Progenitor cell of endocrine pancreas (in vitro differentiated cells): ENCODE data around the gene BRD1. TPM values are rescaled to one million over a fixed set of nuclear protein-coding genes. Genes with fewer than 3 reads are reported as not detected.

ENCODE experiments used
- DNase-seq: peaks from one replicate; pipeline ENCODE4 v3.0.0; 2021; ENCODE audit warnings: low spot score; ENCODE audit not compliant: unreplicated experiment
- H3K27ac Mint-ChIP-seq: 2 replicates; pipeline ENCODE4 v1.8.0; 2021; ENCODE audit warnings: mild to moderate bottlenecking, moderate library complexity, mixed read lengths
- H3K27me3 Mint-ChIP-seq: 2 replicates; pipeline ENCODE4 v1.8.0; 2021; ENCODE audit warnings: mixed read lengths
- H3K36me3 Mint-ChIP-seq: 2 replicates; pipeline ENCODE4 v1.8.0; 2022; ENCODE audit warnings: mixed read lengths; ENCODE audit not compliant: insufficient read depth
- H3K4me1 Mint-ChIP-seq: 2 replicates; pipeline ENCODE4 v1.8.0; 2021; ENCODE audit warnings: low read depth, mixed read lengths
- H3K4me3 Mint-ChIP-seq: 2 replicates; pipeline ENCODE4 v1.8.0; 2021; ENCODE audit warnings: low read depth, mild to moderate bottlenecking, moderate library complexity, mixed read lengths
- H3K9me3 Mint-ChIP-seq: 2 replicates; pipeline ENCODE4 v1.8.0; 2021; ENCODE audit warnings: low read depth, mixed read lengths
- CTCF ChIP-seq: fragments of 200-600 bp; sonication (generic); IDR thresholded peaks from one replicate; pipeline ENCODE4 v1.5.0; 2021; ENCODE audit warnings: antibody characterized with exemption, mild to moderate bottlenecking; ENCODE audit not compliant: unreplicated experiment
- total RNA-seq: library from RNA; stranded (reverse); gene quantifications from 2 replicates; pipeline ENCODE4 v1.2.1, GENCODE V29; 2021

Gene BRD1
- total RNA-seq, 1 donor from 2014 or later: 65.7 TPM

- H3K9me3 Mint-ChIP-seq: peaks cover 4% of the 10 kb centered on the region
- DNase-seq: no peak
- H3K4me1 Mint-ChIP-seq: no peaks in the 10 kb centered on the region
- no peaks in the 10 kb centered on the region for H3K36me3 Mint-ChIP-seq
- no peaks in the 10 kb centered on the region for H3K27me3 Mint-ChIP-seq
- no peak for TF ChIP-seq CTCF
- H3K27ac Mint-ChIP-seq: no peak overlapping the region
- no peak overlapping the region for H3K4me3 Mint-ChIP-seq
Observed at GRCh38 chr22:49756201-49756600, 71.5 kb downstream of the BRD1 start.

- Mint-ChIP-seq H3K36me3 (no peaks in the 10 kb centered on the region), H3K27me3 (no peaks in the 10 kb centered on the region), H3K4me3 (no peak overlapping the region), H3K4me1 (no peaks in the 10 kb centered on the region), H3K9me3 (peaks cover 4% of the 10 kb centered on the region), H3K27ac (no peak overlapping the region)
- no peak for TF ChIP-seq CTCF
- DNase-seq: no peak
Observed at GRCh38 chr22:49755631-49756001, 72.1 kb downstream of the BRD1 start.

DNA sequence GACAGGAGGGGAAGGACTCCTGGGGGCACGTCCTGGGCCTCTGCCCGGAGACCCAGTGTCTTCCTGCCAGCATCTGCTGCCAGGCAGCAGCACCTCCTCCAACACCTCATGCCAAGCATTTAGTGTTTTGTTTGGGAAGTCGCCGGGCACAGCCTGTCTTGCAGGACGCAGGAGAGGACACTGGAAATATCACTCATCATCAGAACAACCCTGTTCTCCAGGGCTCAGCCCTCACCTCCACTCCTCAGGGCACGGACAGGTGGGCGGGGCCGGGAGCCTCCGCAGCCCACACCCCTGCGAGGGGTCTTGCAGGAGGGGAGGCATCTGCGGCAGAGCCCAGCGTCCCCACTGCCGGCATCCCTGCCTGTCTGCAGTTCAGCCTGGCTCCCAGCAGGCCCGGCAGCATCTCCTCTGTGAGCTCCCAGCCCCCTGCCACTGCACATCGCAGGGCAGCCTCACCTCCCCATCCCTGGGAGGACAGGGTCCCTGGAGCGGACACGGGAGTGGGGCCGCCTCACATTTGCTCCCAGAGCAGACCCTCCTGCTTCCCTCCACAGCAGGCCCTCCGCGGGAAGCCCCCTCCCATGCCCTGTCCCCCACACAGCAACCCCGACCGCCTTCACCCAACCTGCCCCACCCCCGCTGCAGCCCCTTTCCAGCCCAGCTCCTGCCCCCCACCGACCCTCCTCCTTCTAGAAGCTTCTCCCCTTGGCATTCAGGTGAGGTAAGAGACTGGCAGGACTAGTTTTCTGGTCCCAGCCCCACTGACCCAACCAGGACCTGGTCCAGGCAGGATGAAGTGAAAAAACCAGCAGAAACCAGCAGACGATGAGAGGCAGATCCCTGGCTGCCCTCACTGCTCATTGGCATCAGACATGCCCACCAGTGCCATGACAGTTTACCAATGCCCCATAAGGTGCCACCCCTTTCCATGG, 72.7 kb downstream of the BRD1 start:
- Mint-ChIP-seq H3K4me3 (no peak overlapping the region), H3K4me1 (no peaks in the 10 kb centered on the region), H3K27me3 (no peaks in the 10 kb centered on the region), H3K27ac (no peak overlapping the region), H3K36me3 (no peaks in the 10 kb centered on the region), H3K9me3 (peaks cover 4% of the 10 kb centered on the region)
- no peak for TF ChIP-seq CTCF
- no peak for DNase-seq

DNA sequence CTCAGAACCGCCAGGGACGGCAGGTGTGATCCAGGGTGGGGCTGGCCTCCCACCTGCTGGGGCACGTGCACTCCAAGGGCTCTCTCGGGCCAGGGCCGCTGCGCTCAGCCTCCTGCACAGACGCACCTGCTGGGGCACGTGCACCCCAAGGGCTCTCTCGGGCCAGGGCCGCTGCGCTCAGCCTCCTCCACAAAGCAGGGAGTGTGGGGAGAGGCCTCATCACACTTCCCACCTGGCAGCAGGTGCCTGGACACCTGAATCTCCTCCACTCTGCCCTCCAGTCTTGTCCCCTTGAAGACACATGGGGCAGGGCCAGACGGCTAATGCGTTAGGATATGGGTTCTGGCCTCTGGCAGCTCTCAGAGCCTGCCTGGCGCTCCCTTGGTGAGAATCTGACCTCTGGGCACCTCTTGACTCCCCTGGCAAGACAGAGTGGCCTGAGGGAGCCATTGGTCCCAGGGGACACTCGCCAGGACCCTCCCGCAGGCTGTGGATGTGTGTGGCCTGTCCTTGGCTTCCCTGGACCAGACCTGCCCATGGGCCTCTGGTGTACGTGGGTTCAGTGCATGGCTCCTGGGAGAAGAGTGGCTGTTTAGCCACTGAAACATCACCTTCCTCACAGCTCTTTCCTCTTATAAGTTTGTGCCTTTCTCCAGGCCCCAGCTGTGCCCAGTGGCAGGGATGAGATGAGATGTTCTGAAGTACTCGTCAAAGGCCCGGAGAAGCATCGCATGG, 73.5 kb downstream of the BRD1 start:
- Mint-ChIP-seq H3K9me3 (peaks cover 4% of the 10 kb centered on the region), H3K27ac (no peak overlapping the region), H3K27me3 (no peaks in the 10 kb centered on the region), H3K4me1 (no peaks in the 10 kb centered on the region), H3K4me3 (no peak overlapping the region), H3K36me3 (no peaks in the 10 kb centered on the region)
- DNase-seq: no peak
- TF ChIP-seq CTCF: no peak

DNA sequence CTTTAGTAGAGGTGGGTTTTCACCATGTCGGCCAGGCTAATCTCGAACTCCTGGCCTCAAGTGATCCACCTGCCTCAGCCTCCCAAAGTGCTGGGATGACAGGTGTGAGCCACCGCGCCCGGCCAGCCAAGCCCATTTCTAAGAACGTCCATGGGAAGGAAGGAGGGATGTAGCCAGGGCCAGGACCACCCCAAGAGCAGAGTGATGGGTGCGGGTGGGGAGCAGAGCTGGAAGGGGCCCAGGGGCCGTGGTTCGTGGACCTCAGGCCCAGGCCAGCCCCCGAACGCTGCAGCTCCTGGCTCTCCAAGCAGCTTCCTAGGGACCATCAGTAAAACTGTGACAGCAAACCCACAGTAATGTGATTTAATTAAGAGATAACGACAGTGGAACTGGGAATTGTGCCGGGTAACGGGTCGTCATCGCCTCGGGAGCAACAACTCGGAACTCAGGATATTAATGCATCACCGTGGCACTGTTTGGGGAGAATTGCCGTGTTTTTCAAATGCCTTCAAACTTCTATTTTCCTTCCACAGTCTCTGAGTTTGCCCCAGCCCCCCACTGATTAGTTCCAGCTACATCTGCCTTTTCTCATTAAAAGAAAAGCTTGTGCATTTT, 74.3 kb downstream of the BRD1 start:
- H3K27ac Mint-ChIP-seq: no peak overlapping the region
- no peak for TF ChIP-seq CTCF
- H3K4me3 Mint-ChIP-seq: no peak overlapping the region
- H3K4me1 Mint-ChIP-seq: no peaks in the 10 kb centered on the region
- no peak for DNase-seq
- H3K9me3 Mint-ChIP-seq: peaks cover 4% of the 10 kb centered on the region
- H3K36me3 Mint-ChIP-seq: no peaks in the 10 kb centered on the region
- no peaks in the 10 kb centered on the region for H3K27me3 Mint-ChIP-seq
